ENCODE data around the gene PMM2.

PMM2 gene

GRCh38 chr16:8886593-8887430 is 89.2 kb downstream of the PMM2 start:
- no peak for DNase-seq (ENCODE audit: low read depth, low spot score)

GRCh38 chr16:8887431-8887765 is 89.8 kb downstream of the PMM2 start:
- no peak for DNase-seq (ENCODE audit: low read depth, low spot score)

GRCh38 chr16:8887952-8888560 is 90.4 kb downstream of the PMM2 start:
- DNase-seq (ENCODE audit: low read depth, low spot score), result no peak

GRCh38 chr16:8888951-8889892 is 91.6 kb downstream of the PMM2 start:
- no peak for DNase-seq (ENCODE audit: low read depth, low spot score)

- DNase-seq (ENCODE audit: low read depth, low spot score), result no peak
These were observed 92.4 kb downstream of the PMM2 start for GRCh38 chr16:8889893-8890548.

GRCh38 chr16:8890549-8890921 is 92.9 kb downstream of the PMM2 start:
- no peak for DNase-seq (ENCODE audit: low read depth, low spot score)

GRCh38 chr16:8892101-8892575 is 94.5 kb downstream of the PMM2 start:
- DNase-seq (ENCODE audit: low read depth, low spot score), result no peak

- DNase-seq (ENCODE audit: low read depth, low spot score), result no peak
These were observed 95.8 kb downstream of the PMM2 start for GRCh38 chr16:8893426-8893825.

- no peak for DNase-seq (ENCODE audit: low read depth, low spot score)
These were observed 96.5 kb downstream of the PMM2 start for GRCh38 chr16:8893976-8894690.

- no peak for DNase-seq (ENCODE audit: low read depth, low spot score)
These were observed 97.2 kb downstream of the PMM2 start for GRCh38 chr16:8894736-8895334.

GRCh38 chr16:8898660-8899318 is 101.2 kb downstream of the PMM2 start:
- DNase-seq (ENCODE audit: low read depth, low spot score), result no peak

Data from iPS DF 19.7 (cell line).